ENCODE results near the gene OR5H1. TPM values are rescaled to one million over a fixed set of nuclear protein-coding genes. Genes with fewer than 3 reads are reported as not detected.

Gene OR5H1
- total RNA-seq, 1 experiment from 2014 or later, result not detected

- Histone ChIP-seq H3K14ac (ENCODE audit: insufficient read depth, low read length) (no peak overlapping the region), H3K18ac (ENCODE audit: insufficient read length, low read depth, low read length) (no peak overlapping the region), H3K27ac (ENCODE audit: insufficient read length, low read depth, low read length) (no peak overlapping the region), H2BK20ac (ENCODE audit: low read depth, low read length, poor library complexity, severe bottlenecking) (no peak overlapping the region), H4K5ac (ENCODE audit: insufficient read length, low read depth, low read length) (no peak overlapping the region), H2BK5ac (ENCODE audit: insufficient read length, low read length) (no peak overlapping the region), H2BK15ac (ENCODE audit: low read depth, low read length) (no peak overlapping the region), H3K9me3 (ENCODE audit: control insufficient read depth, low read depth, low read length) (peaks cover 7% of the 10 kb centered on the region), H3K4ac (ENCODE audit: low read depth, low read length) (no peak overlapping the region), H3K23me2 (ENCODE audit: insufficient read length, low read depth, low read length, poor library complexity, severe bottlenecking) (no peaks in the 10 kb centered on the region), H2AK5ac (ENCODE audit: insufficient read length, low read length) (no peak overlapping the region), H3K9ac (ENCODE audit: extremely low read depth, insufficient read length, low read length) (no peak overlapping the region), H3K56ac (ENCODE audit: insufficient read length, low read depth, low read length) (no peak overlapping the region), H3T11ph (ENCODE audit: low read length) (no peak overlapping the region), H2BK120ac (ENCODE audit: low read depth, low read length, poor library complexity, severe bottlenecking) (no peak overlapping the region), H3K27me3 (ENCODE audit: insufficient read depth, low read length) (no peaks in the 10 kb centered on the region), H3K23ac (ENCODE audit: insufficient read length, low read depth, low read length) (no peak overlapping the region), H4K8ac (replicated peaks; ENCODE audit: insufficient read length, low read depth, low read length) (no peak overlapping the region), H4K20me1 (ENCODE audit: control insufficient read depth, insufficient read depth, insufficient read length) (no peaks in the 10 kb centered on the region), H3K4me1 (ENCODE audit: insufficient read depth, low read length) (no peaks in the 10 kb centered on the region), H3K79me2 (ENCODE audit: insufficient read depth, low read length) (no peaks in the 10 kb centered on the region), H3K79me1 (ENCODE audit: insufficient read depth, low read depth, low read length, poor library complexity, severe bottlenecking) (no peaks in the 10 kb centered on the region), H4K91ac (ENCODE audit: insufficient read length, low read depth, low read length) (no peak overlapping the region), H3K4me2 (ENCODE audit: insufficient read depth, insufficient read length, low read length) (no peak overlapping the region), H2BK12ac (ENCODE audit: insufficient read length, low read depth, low read length) (no peak overlapping the region), H2AFZ (ENCODE audit: low read length) (no peak overlapping the region)
- H3K36me3 Mint-ChIP-seq (ENCODE audit: insufficient read depth in 1 of 3, low read depth in 3 of 3), result peaks cover 0 to 14% (median 6%) of the 10 kb centered on the region in 3 experiments; a peak in 3 of 7 replicates
- no CpG with 5 or more reads among the region's 1 CpG for WGBS (ENCODE audit: extremely low coverage, insufficient read length, low lambda C conversion rate)
- no peak for DNase-seq
- TF ChIP-seq CTCF (conservative IDR thresholded peaks at IDR 0.05), result no peak
- no peak overlapping the region for H3K27ac Mint-ChIP-seq
- no peaks in the 10 kb centered on the region for H3K27me3 Mint-ChIP-seq (ENCODE audit: low read depth)
- H3K4me3 Mint-ChIP-seq, result no peak overlapping the region
- H3K4me1 Mint-ChIP-seq, result no peaks in the 10 kb centered on the region
- H3K9me3 Mint-ChIP-seq, result peaks cover 0 to 15% of the 10 kb centered on the region in 2 experiments; a peak in 1 of 5 replicates
Measured at GRCh38 chr3:98115717-98116116, 14.8 kb upstream of the OR5H1 start.
